GM10266 (cell line): ENCODE data around the gene BIRC6.
"Not testable (repeated sequence)": the region's sequence is repeated elsewhere in the genome, so short reads cannot be mapped to it uniquely, and the experiment has no call there.

ENCODE experiments used
- DNase-seq: peaks from one replicate; pipeline ENCODE4 v3.0.0; 2012; ENCODE audit errors: extremely low spot score
- TF ChIP-seq, protein P1 (sequence below): IDR thresholded peaks from 2 replicates; pipeline ENCODE4 v1.5.1; 2012; ENCODE audit warnings: mild to moderate bottlenecking, low read depth; ENCODE audit not compliant: control insufficient read depth, insufficient read depth; ENCODE audit errors: missing control alignments

Gene BIRC6

DNA sequence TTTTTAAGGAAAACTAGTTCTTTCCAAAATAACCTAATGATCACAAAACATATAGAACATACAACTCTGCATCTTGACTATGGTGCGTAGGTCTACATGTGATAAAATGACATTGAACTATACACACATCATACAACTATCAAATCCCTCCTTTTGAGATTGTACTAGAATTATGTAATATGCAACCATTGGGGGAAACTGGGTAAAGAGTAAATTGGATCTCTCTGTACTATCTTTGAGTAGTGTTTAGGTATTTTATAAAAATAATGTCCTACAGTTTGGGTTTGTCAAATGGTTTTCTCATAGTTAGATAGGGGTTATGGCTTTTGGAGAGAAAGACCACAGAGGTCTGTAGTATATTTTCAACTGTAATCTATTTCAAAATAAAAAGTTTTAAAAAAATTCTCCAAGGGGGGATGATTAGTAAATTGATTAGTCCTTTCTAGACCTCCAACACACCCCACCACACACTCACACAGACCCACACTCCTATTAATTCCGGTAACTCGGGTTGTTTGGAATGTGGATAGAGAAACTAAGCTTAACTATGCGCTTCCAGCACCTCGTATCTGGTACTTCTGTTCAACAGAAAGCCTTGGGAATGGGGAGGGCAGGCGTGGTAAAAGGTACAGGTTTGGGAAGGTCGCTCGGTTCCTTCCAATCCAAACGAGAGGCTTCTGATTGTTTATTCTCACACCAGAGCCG is 695 bp upstream of the BIRC6 start:
- TF ChIP-seq, protein P1, sequence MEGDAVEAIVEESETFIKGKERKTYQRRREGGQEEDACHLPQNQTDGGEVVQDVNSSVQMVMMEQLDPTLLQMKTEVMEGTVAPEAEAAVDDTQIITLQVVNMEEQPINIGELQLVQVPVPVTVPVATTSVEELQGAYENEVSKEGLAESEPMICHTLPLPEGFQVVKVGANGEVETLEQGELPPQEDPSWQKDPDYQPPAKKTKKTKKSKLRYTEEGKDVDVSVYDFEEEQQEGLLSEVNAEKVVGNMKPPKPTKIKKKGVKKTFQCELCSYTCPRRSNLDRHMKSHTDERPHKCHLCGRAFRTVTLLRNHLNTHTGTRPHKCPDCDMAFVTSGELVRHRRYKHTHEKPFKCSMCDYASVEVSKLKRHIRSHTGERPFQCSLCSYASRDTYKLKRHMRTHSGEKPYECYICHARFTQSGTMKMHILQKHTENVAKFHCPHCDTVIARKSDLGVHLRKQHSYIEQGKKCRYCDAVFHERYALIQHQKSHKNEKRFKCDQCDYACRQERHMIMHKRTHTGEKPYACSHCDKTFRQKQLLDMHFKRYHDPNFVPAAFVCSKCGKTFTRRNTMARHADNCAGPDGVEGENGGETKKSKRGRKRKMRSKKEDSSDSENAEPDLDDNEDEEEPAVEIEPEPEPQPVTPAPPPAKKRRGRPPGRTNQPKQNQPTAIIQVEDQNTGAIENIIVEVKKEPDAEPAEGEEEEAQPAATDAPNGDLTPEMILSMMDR: no peak
- no peak for DNase-seq

DNA sequence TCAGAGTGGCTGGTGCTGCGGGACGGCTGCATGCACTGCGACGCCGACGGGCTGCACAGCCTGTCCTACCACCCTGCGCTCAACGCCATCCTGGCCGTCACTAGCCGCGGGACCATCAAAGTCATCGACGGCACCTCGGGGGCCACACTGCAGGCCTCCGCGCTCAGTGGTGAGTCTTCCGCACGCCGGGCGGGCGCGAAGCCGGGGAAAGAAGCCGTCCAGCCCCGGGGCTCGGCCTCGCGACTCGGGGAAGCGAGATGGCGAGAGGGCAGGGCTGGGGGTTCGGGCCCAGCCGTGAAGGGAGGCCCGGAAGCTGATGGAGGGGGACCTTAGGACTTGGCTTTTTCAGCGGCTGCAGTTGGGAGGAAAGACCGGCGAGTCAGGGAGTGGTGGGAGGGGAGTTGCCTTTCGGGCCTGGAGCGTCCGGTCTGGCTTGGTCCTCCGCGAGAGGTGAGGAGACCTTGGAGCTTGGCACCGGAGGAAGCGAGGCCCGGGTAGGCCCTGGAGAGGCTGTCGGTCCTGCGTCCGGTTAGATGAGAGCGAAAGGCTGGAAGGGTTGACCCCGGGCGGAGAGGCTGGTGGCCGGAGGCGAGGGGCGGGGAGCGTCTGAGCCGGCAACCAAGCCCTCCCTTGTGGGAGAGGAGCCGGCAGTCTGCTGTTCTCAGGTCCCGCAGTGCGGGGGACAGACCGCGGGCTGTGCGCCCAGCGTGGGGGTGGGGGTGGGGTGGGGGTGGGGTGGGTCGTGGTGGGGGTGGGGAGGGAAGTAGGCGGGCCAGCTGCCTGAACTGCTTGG is 691 bp downstream of the BIRC6 start:
- DNase-seq: peak; percentile 60
- TF ChIP-seq, protein P1: no peak

DNA sequence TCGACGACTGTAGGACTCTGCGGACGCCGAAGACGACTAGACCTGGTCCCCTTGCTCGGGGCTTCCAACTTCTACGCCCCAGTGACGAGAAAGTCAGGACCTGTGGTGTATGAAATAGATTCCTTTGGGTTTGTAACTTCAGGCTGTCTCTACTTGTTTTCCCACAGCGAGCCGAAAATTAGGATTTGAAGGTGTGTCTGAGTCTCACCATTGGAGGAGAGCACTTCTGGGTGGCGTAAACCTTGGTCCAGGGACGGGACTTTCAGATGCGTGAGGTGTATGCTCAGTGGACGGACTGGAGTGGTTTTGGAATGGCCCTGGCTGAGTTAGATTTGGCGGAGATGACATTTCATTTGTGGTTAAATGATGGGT is 1.3 kb downstream of the BIRC6 start:
- TF ChIP-seq, protein P1: no peak
- DNase-seq: no peak

- TF ChIP-seq, protein P1: no peak
- no peak for DNase-seq
Measured at GRCh38 chr2:32360416-32360815, 3.6 kb downstream of the BIRC6 start.

- DNase-seq: not testable (repeated sequence)
Measured at GRCh38 chr2:32362997-32363396, 6.2 kb downstream of the BIRC6 start.

DNA sequence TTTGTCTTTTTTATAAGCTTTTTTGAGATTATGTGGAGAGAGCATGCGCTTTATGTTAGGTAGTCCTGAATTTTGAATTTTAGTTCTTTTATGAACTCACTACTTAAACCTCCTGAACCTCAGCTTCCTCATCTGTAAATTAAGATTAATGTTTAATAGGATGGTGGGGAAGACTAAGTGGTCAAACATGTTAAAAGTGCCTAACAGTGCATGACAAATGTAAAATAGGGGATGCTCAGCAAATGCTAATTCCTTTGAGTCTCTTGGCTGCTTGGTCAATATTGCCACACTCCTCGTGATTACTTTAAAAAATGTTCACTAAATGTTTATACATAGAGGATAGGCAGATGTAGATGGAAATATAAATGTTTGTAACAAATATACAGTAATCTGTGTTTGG is 6.8 kb downstream of the BIRC6 start:
- DNase-seq: no peak
- TF ChIP-seq, protein P1: no peak

DNA sequence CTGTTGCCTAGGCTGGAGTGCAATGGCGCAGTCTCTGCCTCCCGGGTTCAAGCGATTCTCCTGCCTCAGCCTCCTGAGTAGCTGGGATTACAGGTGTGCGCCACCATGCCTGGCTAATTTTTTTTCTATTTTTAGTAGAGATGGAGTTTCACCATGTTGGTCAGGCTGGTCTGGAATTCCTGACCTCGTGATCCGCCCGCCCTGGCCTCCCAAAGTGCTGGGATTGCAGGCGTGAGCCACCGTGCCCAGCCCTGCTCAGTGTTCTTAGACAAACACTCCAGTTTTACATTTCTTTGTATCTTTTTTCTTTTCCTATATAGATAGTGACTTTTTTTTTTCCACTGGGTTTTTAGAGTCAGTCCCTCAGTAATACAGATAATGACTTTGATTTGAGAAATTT is 7.5 kb downstream of the BIRC6 start:
- not testable (repeated sequence) for DNase-seq

DNA sequence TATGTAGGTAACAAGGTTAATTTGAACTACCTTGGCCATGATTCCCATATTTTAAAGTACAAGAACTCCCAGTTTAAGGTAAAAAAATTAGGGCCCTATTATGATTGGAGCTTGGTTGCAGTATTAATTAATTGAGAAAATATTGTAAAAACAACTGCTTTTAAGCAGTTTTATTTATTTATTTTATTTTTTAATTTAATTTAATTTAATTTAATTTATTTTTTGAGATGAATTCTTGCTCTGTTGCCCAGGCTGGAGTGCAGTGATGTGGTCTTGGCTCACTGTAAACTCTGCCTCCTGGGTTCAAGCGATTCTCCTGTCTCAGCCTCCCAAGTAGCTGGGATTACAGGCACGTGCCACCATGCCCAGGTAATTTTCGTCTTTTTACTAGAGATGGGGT is 8.9 kb downstream of the BIRC6 start:
- not testable (repeated sequence) for DNase-seq

DNA sequence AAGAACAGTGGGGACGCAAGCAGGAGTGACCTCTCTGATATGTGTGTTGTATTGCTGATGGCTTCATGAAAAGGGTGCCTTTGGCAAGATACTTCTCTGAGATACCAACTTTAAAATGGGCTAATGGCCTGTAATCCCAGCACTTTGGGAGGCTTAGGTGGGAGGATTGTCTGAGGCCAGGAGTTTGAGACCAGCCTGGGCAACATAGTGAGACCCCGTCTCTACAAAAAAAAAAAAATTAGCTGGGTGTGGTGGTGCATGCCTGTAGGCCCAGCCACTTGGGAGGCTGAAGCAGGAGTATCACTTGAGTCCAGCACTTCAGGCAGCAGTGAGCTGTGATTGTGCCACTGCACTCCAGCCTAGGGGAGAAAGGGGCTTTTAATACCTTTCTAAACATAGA is 9.8 kb downstream of the BIRC6 start:
- no peak for DNase-seq
- TF ChIP-seq, protein P1: no peak
